Dedifferentiated amniotic fluid mesenchymal stem cell (primary cell): Measurements from ENCODE around the gene SMIM1.

Experiments
- DNase-seq: peaks from one replicate; pipeline ENCODE4 v3.0.0-alpha.2; 2016; ENCODE audit errors: extremely low spot score

Gene SMIM1

DNA sequence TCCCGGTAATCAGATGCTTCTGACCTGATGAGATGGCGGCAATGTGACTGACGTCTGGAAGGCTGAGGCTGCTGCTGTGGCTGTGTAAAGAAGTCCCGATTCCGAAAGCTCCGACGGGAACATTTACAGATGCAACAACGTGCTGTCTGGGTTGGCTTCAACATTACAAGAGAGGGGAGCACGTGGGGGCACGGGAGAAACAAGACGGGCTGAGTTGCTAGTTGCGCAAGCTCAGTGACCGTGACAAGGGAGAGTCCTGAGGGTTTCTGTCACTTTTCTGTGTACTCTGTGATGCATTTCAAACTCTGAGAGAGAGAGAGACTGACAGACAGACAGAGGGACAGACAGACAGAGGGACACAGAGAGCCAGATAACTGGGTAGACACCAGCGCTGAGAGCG, 49.4 kb downstream of the SMIM1 start:
- no peak for DNase-seq

DNA sequence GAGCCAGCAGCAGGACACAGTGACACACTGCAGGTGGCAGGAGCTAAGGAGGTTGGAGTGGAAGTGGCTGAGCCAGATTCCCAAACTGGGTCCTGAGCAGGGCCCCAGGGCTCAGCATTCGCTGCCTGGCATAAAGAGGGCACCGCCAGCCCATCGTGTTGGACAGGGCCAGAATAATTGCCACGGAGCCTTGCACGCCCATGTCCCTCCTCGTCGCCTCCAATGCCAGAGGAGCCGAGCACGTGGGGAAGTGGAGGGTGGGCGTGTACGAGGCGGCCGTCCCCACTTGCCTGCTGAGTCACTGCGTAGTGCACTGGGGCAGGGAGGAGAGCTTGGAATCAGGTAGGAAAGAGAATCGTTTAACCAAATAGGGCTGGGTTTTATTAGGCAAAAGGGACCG, 49.9 kb downstream of the SMIM1 start:
- DNase-seq, result no peak

DNA sequence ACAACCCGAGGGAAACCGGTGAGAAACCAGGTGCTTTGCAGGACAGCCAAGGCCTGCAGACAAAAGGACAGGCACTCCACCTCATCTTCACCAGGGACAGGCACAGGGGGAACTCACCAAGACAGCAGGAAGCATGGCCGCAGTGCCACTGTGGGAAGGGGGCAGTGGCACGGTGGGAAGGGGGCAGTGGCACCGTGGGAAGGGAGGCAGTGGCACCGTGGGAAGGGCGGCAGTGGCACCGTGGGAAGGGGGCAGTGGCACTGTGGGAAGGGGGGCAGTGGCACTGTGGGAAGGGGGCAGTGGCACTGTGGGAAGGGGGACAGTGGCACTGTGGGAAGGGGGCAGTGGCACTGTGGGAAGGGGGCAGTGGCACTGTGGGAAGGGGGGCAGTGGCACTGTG, 52.1 kb downstream of the SMIM1 start:
- no peak for DNase-seq

DNA sequence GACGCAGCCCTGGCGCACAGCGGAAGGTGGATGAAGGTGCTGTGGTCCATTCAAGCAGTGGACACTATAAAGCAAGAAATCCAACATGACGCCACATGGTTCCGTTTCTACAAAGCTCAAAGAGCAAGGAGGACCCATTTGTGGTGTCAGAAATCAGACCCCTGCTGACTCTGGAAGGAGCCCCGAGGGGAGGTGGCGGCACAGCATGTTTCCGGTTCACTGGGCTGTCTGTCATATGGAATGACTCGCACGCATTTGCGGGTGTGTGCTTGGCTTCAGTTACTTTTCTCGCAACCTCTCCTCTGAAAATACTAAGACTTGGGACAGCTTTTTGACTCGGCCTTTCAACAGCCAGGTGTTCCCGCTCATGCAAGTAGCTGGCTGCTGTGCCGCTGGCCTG, 52.8 kb downstream of the SMIM1 start:
- no peak for DNase-seq
